ENCODE data around the gene TBC1D17.

TBC1D17 gene

GRCh38 chr19:49895566-49896297 lies 18.2 kb downstream of the TBC1D17 start:
- no peak for DNase-seq

- peak; percentile 51 for DNase-seq
Observed at GRCh38 chr19:49896863-49897621, 19.5 kb downstream of the TBC1D17 start, which contains the start of gene IL4I1. Gene IL4I1, minus strand, starts transcription at chr19:49896887. Its CDS starts 727 bp downstream, at chr19:49896160.

GRCh38 chr19:49904136-49904535 lies 26.6 kb downstream of the TBC1D17 start:
- DNase-seq, result no peak

GRCh38 chr19:49906879-49907564 lies 29.5 kb downstream of the TBC1D17 start:
- DNase-seq, result no peak

- no peak for DNase-seq
Observed at GRCh38 chr19:49907745-49908446, 30.4 kb downstream of the TBC1D17 start.

GRCh38 chr19:49908480-49909420 lies 31.2 kb downstream of the TBC1D17 start:
- DNase-seq, result no peak

- DNase-seq, result no peak
Observed at GRCh38 chr19:49910179-49910578, 32.7 kb downstream of the TBC1D17 start.

- no peak for DNase-seq
Observed at GRCh38 chr19:49911381-49912145, 34.1 kb downstream of the TBC1D17 start.

GRCh38 chr19:49912965-49913685 lies 35.6 kb downstream of the TBC1D17 start:
- no peak for DNase-seq

- DNase-seq, result no peak
Observed at GRCh38 chr19:49913720-49914119, 36.2 kb downstream of the TBC1D17 start.

GRCh38 chr19:49915271-49915670 lies 37.8 kb downstream of the TBC1D17 start:
- DNase-seq, result no peak

- no peak for DNase-seq
Observed at GRCh38 chr19:49916839-49917733, 39.6 kb downstream of the TBC1D17 start.

- DNase-seq, result no peak
Observed at GRCh38 chr19:49918089-49918488, 40.6 kb downstream of the TBC1D17 start.

GRCh38 chr19:49920624-49921363 lies 43.3 kb downstream of the TBC1D17 start:
- no peak for DNase-seq

GRCh38 chr19:49921871-49922795 lies 44.6 kb downstream of the TBC1D17 start:
- DNase-seq, result no peak

GRCh38 chr19:49923055-49924003 lies 45.8 kb downstream of the TBC1D17 start:
- DNase-seq, result no peak

Data from activated effector memory CD4-positive, alpha-beta T cell treated with Interleukin-2 at 50 U/mL for 16 hours (primary cell).